Daoy (cell line): ENCODE measurements around the gene KCNN3. TPM values are rescaled to one million over a fixed set of nuclear protein-coding genes. Genes with fewer than 3 reads are reported as not detected.

ENCODE experiments used
- DNase-seq: peaks from one replicate; pipeline ENCODE4 v3.0.0-alpha.2; 2015; ENCODE audit warnings: low read depth
- total RNA-seq: library from RNA; depleted of rRNA; stranded (reverse); fragments of >200 nt; shearing (Covaris generic); gene quantifications from 2 replicates; pipeline ENCODE4 v1.2.3, GENCODE V29; 2014

KCNN3 gene
- total RNA-seq, 1 experiment from 2014 or later = 9.1 TPM

GRCh38 chr1:154729031-154729442, 141.0 kb downstream of the KCNN3 start:
- DNase-seq = peak; percentile 84

- no peak for DNase-seq
Measured at GRCh38 chr1:154726896-154727753, 143.0 kb downstream of the KCNN3 start.

- peak; percentile 63 for DNase-seq
Measured at GRCh38 chr1:154726443-154726842, 143.6 kb downstream of the KCNN3 start.

- no peak for DNase-seq
Measured at GRCh38 chr1:154725865-154726264, 144.2 kb downstream of the KCNN3 start.

- no peak for DNase-seq
Measured at GRCh38 chr1:154720328-154721297, 149.5 kb downstream of the KCNN3 start.

GRCh38 chr1:154719586-154720327, 150.3 kb downstream of the KCNN3 start:
- no peak for DNase-seq

- no peak for DNase-seq
Measured at GRCh38 chr1:154718566-154718965, 151.5 kb downstream of the KCNN3 start.

- DNase-seq = no peak
Measured at GRCh38 chr1:154717528-154717924, 152.6 kb downstream of the KCNN3 start.

GRCh38 chr1:154716614-154717527, 153.2 kb downstream of the KCNN3 start:
- no peak for DNase-seq

- DNase-seq = no peak
Measured at GRCh38 chr1:154716011-154716410, 154.1 kb downstream of the KCNN3 start.

GRCh38 chr1:154715385-154715784, 154.7 kb downstream of the KCNN3 start:
- no peak for DNase-seq

GRCh38 chr1:154714638-154715037, 155.4 kb downstream of the KCNN3 start:
- no peak for DNase-seq

- DNase-seq = no peak
Measured at GRCh38 chr1:154714052-154714623, 155.9 kb downstream of the KCNN3 start.

- DNase-seq = no peak
Measured at GRCh38 chr1:154713005-154713404, 157.1 kb downstream of the KCNN3 start.

GRCh38 chr1:154712166-154712810, 157.8 kb downstream of the KCNN3 start:
- DNase-seq = no peak

GRCh38 chr1:154711416-154711815, 158.7 kb downstream of the KCNN3 start:
- DNase-seq = no peak

- DNase-seq = no peak
Measured at GRCh38 chr1:154710106-154710505, 160.0 kb downstream of the KCNN3 start.

GRCh38 chr1:154707901-154708463, 162.1 kb downstream of the KCNN3 start:
- no peak for DNase-seq

- no peak for DNase-seq
Measured at GRCh38 chr1:154706851-154707250, 163.2 kb downstream of the KCNN3 start.
